ENCODE measurements around the gene ALDH1L2. TPM values are rescaled to one million over a fixed set of nuclear protein-coding genes. Genes with fewer than 3 reads are reported as not detected.
A peak's percentile ranks its signal among the peaks of the same experiment; 100 is the strongest.

ALDH1L2 gene
- total RNA-seq, 1 experiment from 2014 or later = 1.9 TPM

DNA sequence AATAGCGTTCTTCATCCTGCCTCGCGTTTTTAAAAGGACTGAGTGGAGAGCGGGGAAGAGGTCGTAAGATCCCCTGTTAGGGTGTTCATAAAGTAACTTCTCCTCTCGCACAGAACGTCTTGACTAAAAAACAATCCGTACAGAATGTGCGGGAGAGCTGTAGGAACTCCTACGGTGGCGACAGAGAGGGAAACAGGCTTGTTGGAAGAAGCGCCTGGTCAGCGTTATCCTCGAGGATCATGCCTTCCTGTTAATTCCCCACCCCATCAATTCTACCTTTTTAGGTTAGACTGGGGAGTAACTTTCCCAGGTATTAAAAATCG is 22.9 kb upstream of the ALDH1L2 start:
- H3K27me3 ChIP-seq (ENCODE audit: insufficient read depth, low read length) = no peaks in the 10 kb centered on the region
- H3K4ac ChIP-seq (ENCODE audit: low read depth, low read length) = no peak overlapping the region
- no CpG with 5 or more reads among the region's 15 CpGs for whole genome bisulfite sequencing (ENCODE audit: extremely low coverage, insufficient read length, low lambda C conversion rate)
- no peaks in the 10 kb centered on the region for H4K20me1 ChIP-seq (ENCODE audit: control insufficient read depth, insufficient read depth, insufficient read length)
- H3K14ac ChIP-seq (ENCODE audit: insufficient read depth, low read length) = peak overlapping the region; percentile 77; the same call in 1 of the 2 replicates
- no peak overlapping the region for H4K91ac ChIP-seq (ENCODE audit: insufficient read length, low read depth, low read length)
- H3K4me1 ChIP-seq (ENCODE audit: insufficient read depth, low read length) = no peaks in the 10 kb centered on the region; the same call in 1 of the 2 replicates
- no peaks in the 10 kb centered on the region for H3K79me1 ChIP-seq (ENCODE audit: insufficient read depth, low read depth, low read length, poor library complexity, severe bottlenecking)
- H3K27me3 Mint-ChIP-seq (ENCODE audit: low read depth) = no peaks in the 10 kb centered on the region; the same call in 1 of the 2 replicates
- H2BK20ac ChIP-seq (ENCODE audit: low read depth, low read length, poor library complexity, severe bottlenecking) = no peak overlapping the region
- no peak for DNase-seq
- no peak overlapping the region for H2BK5ac ChIP-seq (ENCODE audit: insufficient read length, low read length)
- H3K4me2 ChIP-seq (ENCODE audit: insufficient read depth, insufficient read length, low read length) = peak overlapping the region; percentile 79
- H4K5ac ChIP-seq (ENCODE audit: insufficient read length, low read depth, low read length) = peak overlapping the region; percentile 53
- no peak overlapping the region for H2BK15ac ChIP-seq (ENCODE audit: low read depth, low read length)
- H3K23me2 ChIP-seq (ENCODE audit: insufficient read length, low read depth, low read length, poor library complexity, severe bottlenecking) = peaks cover 5% of the 10 kb centered on the region
- no peak overlapping the region for H3K56ac ChIP-seq (ENCODE audit: insufficient read length, low read depth, low read length)
- no peak overlapping the region for H2BK12ac ChIP-seq (ENCODE audit: insufficient read length, low read depth, low read length)
- H3K36me3 Mint-ChIP-seq (ENCODE audit: insufficient read depth in 1 of 3, low read depth in 3 of 3) = peaks cover 4 to 5% (median 4%) of the 10 kb centered on the region in 3 experiments
- no peak overlapping the region for H3T11ph ChIP-seq (ENCODE audit: low read length)
- peak overlapping the region; percentile 94 to 95 for H3K4me3 Mint-ChIP-seq
- H3K18ac ChIP-seq (ENCODE audit: insufficient read length, low read depth, low read length) = peak overlapping the region; percentile 76
- peaks cover 18% of the 10 kb centered on the region; the same call in 1 of the 2 replicates for H3K79me2 ChIP-seq (ENCODE audit: insufficient read depth, low read length)
- H2BK120ac ChIP-seq (ENCODE audit: low read depth, low read length, poor library complexity, severe bottlenecking) = no peak overlapping the region
- H3K23ac ChIP-seq (ENCODE audit: insufficient read length, low read depth, low read length) = no peak overlapping the region
- TF ChIP-seq CTCF (conservative IDR thresholded peaks at IDR 0.05) = no peak
- no peak overlapping the region for H2AK5ac ChIP-seq (ENCODE audit: insufficient read length, low read length)
- peak overlapping the region; percentile 76 for H3K9ac ChIP-seq (ENCODE audit: extremely low read depth, insufficient read length, low read length)
- peak overlapping the region; percentile 70 to 99 (median 98); a peak in 6 of 7 replicates for H3K27ac Mint-ChIP-seq
- H3K27ac ChIP-seq (ENCODE audit: insufficient read length, low read depth, low read length) = peak overlapping the region; percentile 7
- no peak overlapping the region for H2AFZ ChIP-seq (ENCODE audit: low read length)
- H3K9me3 ChIP-seq (ENCODE audit: control insufficient read depth, low read depth, low read length) = no peaks in the 10 kb centered on the region
- peaks cover 36 to 37% of the 10 kb centered on the region in 2 experiments for H3K4me1 Mint-ChIP-seq
- no peak overlapping the region for H4K8ac ChIP-seq (replicated peaks; ENCODE audit: insufficient read length, low read depth, low read length)
- peaks cover 2 to 5% of the 10 kb centered on the region in 2 experiments; a peak in 2 of 5 replicates for H3K9me3 Mint-ChIP-seq

All from H9 (cell line).